AG04450 (cell line): ENCODE data around the gene SYT6. TPM values are rescaled to one million over a fixed set of nuclear protein-coding genes. Genes with fewer than 3 reads are reported as not detected.

Experiments
- CTCF ChIA-PET: fragments of 300-600, 350-600 bp; formaldehyde crosslinking; extraction: SDS; loops from one replicate; lab custom pipeline; 2022; ENCODE audit warnings: antibody characterized with exemption, inconsistent platforms; lab: Charles Lee
- POLR2A ChIA-PET: fragments of 350-600 bp; formaldehyde crosslinking; extraction: SDS; loops from one replicate; lab custom pipeline; 2021; ENCODE audit warnings: antibody characterized with exemption, inconsistent platforms; lab: Yijun Ruan, JAX
- DNase-seq: peaks from one replicate; pipeline ENCODE4 v3.0.0-alpha.2; 2011; ENCODE audit warnings: low read depth, low spot score
- H3K27ac ChIP-seq: one replicate; pipeline ENCODE4 v1.5.1; 2012; ENCODE audit warnings: low read depth, low read length, control low read depth
- H3K27me3 ChIP-seq: one replicate; pipeline ENCODE4 v1.6.0; 2012; ENCODE audit warnings: low read length; ENCODE audit not compliant: control insufficient read depth, insufficient read depth
- H3K4me3 ChIP-seq: 2 replicates; pipeline ENCODE4 v1.5.1; 2011; ENCODE audit warnings: mild to moderate bottlenecking, low read depth, low read length, control low read depth
- H3K9me3 ChIP-seq: 2 replicates; pipeline ENCODE4 v1.5.1; 2012; ENCODE audit warnings: low read length; ENCODE audit not compliant: control insufficient read depth, insufficient read depth
- polyA plus RNA-seq: library from polyadenylated mRNA; depleted of rRNA; stranded (reverse); fragments of >200 nt; gene quantifications from 2 replicates; pipeline ENCODE4 v1.2.3, GENCODE V29; 2011
- TF ChIP-seq, protein P1 (sequence below): IDR thresholded peaks from 2 replicates; pipeline ENCODE4 v1.5.1; 2011; ENCODE audit warnings: low read depth, low read length, control low read depth, inconsistent platforms

The SYT6 gene
- polyA plus RNA-seq, 1 experiment: not detected

GRCh38 chr1:114139540-114139939, 14.1 kb downstream of the SYT6 start:
- Histone ChIP-seq H3K4me3 (no peak overlapping the region), H3K27me3 (peaks cover 5% of the 10 kb centered on the region), H3K27ac (no peak overlapping the region), H3K9me3 (no peaks in the 10 kb centered on the region)
- ChIA-PET CTCF (no interaction called here), POLR2A (no interaction called here)
- TF ChIP-seq, protein P1, sequence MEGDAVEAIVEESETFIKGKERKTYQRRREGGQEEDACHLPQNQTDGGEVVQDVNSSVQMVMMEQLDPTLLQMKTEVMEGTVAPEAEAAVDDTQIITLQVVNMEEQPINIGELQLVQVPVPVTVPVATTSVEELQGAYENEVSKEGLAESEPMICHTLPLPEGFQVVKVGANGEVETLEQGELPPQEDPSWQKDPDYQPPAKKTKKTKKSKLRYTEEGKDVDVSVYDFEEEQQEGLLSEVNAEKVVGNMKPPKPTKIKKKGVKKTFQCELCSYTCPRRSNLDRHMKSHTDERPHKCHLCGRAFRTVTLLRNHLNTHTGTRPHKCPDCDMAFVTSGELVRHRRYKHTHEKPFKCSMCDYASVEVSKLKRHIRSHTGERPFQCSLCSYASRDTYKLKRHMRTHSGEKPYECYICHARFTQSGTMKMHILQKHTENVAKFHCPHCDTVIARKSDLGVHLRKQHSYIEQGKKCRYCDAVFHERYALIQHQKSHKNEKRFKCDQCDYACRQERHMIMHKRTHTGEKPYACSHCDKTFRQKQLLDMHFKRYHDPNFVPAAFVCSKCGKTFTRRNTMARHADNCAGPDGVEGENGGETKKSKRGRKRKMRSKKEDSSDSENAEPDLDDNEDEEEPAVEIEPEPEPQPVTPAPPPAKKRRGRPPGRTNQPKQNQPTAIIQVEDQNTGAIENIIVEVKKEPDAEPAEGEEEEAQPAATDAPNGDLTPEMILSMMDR: no peak
- DNase-seq: no peak

GRCh38 chr1:114137497-114137896, 16.2 kb downstream of the SYT6 start:
- ChIA-PET POLR2A (no interaction called here), CTCF (interaction anchor here (1.0 kb wide), 1 partner anchor 145 kb away, joined by 3 read pairs; no protein-coding TSS in a partner anchor)
- no peaks in the 10 kb centered on the region for H3K9me3 ChIP-seq
- no peak overlapping the region for H3K4me3 ChIP-seq
- TF ChIP-seq, protein P1: no peak
- DNase-seq: no peak
- H3K27ac ChIP-seq: no peak overlapping the region
- peaks cover 7% of the 10 kb centered on the region for H3K27me3 ChIP-seq

DNA sequence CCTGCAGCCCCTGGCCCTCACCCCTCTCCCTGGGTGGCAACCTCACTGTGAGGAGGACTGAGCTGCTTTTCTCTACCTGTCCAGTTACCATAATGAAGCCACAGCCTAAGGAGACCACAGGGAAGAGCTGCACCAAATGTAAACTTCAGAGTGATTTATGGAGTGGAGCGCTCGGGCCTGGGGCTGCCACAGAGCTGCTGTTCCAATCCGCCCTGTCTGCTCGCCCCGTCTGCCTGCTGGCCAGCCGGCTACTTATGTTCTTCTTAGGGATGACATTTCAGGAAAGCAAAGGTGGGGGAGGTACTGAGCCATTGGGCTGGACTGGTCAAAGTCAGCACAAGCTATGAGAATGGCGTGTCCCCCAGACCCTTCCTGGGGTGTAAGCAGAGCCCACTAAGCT, 17.9 kb downstream of the SYT6 start:
- no peak for DNase-seq
- CTCF ChIA-PET: interaction anchor here (1.0 kb wide), 1 partner anchor 147 kb away, joined by 4 read pairs; no protein-coding TSS in a partner anchor
- Histone ChIP-seq H3K27ac (no peak overlapping the region), H3K4me3 (no peak overlapping the region), H3K9me3 (no peaks in the 10 kb centered on the region), H3K27me3 (peaks cover 11% of the 10 kb centered on the region)
- POLR2A ChIA-PET: no interaction called here
- TF ChIP-seq, protein P1: no peak

DNA sequence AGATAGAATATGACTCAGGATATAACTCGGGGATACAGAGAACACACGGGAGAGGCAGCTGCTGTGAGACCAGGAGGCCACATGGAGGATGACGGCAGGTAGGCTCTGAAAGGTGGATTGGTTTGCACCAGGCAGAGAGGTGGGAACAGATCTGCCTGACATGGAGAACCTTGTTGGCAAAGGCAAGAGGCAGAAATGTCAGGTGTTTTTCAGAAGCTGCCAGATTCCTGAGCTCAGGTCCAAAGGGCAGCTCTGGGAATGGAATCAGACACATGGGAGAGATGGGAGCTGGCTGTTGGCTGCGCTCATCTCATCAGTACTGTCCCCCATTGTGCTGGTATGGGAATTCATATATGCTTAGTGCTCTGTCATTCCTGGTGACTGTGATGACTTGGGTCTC, 19.2 kb downstream of the SYT6 start:
- TF ChIP-seq, protein P1: no peak
- ChIA-PET POLR2A (no interaction called here), CTCF (interaction anchor here (0.5 kb wide), 1 partner anchor 157 kb away, joined by 3 read pairs; no protein-coding TSS in a partner anchor)
- H3K27me3 ChIP-seq: peaks cover 11% of the 10 kb centered on the region
- no peak for DNase-seq
- H3K27ac ChIP-seq: no peak overlapping the region
- H3K9me3 ChIP-seq: no peaks in the 10 kb centered on the region
- H3K4me3 ChIP-seq: no peak overlapping the region

- POLR2A ChIA-PET: no interaction called here
- Histone ChIP-seq H3K4me3 (no peak overlapping the region), H3K9me3 (no peaks in the 10 kb centered on the region), H3K27me3 (peaks cover 6% of the 10 kb centered on the region), H3K27ac (no peak overlapping the region)
- CTCF ChIA-PET: no interaction called here
- TF ChIP-seq, protein P1: no peak
- no peak for DNase-seq
Observed at GRCh38 chr1:114133129-114133528, 20.5 kb downstream of the SYT6 start.
